ENCODE results near the gene FAM110A.
A peak's percentile ranks its signal among the peaks of the same experiment; 100 is the strongest.
"Not testable (repeated sequence)": the region's sequence is repeated elsewhere in the genome, so short reads cannot be mapped to it uniquely, and the experiment has no call there.

FAM110A gene

GRCh38 chr20:824490-824889, 9.0 kb upstream of the FAM110A start:
- no peak for DNase-seq

- no peak for DNase-seq
These were observed 8.6 kb upstream of the FAM110A start for GRCh38 chr20:824916-825315.

- DNase-seq, result no peak
These were observed 7.6 kb upstream of the FAM110A start for GRCh38 chr20:825710-826421.

GRCh38 chr20:826695-827323, 6.7 kb upstream of the FAM110A start:
- DNase-seq, result no peak

- not testable (repeated sequence) for DNase-seq
These were observed 5.5 kb upstream of the FAM110A start for GRCh38 chr20:827981-828380.

GRCh38 chr20:828987-829386, 4.5 kb upstream of the FAM110A start:
- DNase-seq, result no peak

- no peak for DNase-seq
These were observed 4.0 kb upstream of the FAM110A start for GRCh38 chr20:829551-829950.

- no peak for DNase-seq
These were observed 3.4 kb upstream of the FAM110A start for GRCh38 chr20:830011-830521.

- no peak for DNase-seq
These were observed 2.3 kb upstream of the FAM110A start for GRCh38 chr20:831251-831650.

- no peak for DNase-seq
These were observed 1.6 kb upstream of the FAM110A start for GRCh38 chr20:831956-832355.

GRCh38 chr20:833121-833449, 430 bp upstream of the FAM110A start:
- DNase-seq, result no peak

GRCh38 chr20:834151-834746, 734 bp downstream of the FAM110A start:
- DNase-seq, result no peak

GRCh38 chr20:835608-836045, 2.1 kb downstream of the FAM110A start:
- DNase-seq, result no peak

GRCh38 chr20:836190-836589, 2.7 kb downstream of the FAM110A start:
- DNase-seq, result no peak

- no peak for DNase-seq
These were observed 5.5 kb downstream of the FAM110A start for GRCh38 chr20:839015-839414.

- no peak for DNase-seq
These were observed 6.1 kb downstream of the FAM110A start for GRCh38 chr20:839626-840025.

GRCh38 chr20:840503-840857, 7.0 kb downstream of the FAM110A start:
- DNase-seq, result no peak

GRCh38 chr20:840858-841567, 7.5 kb downstream of the FAM110A start:
- no peak for DNase-seq

- DNase-seq, result no peak
These were observed 8.3 kb downstream of the FAM110A start for GRCh38 chr20:841568-842546.

- DNase-seq, result no peak
These were observed 9.0 kb downstream of the FAM110A start for GRCh38 chr20:842547-842940.

GRCh38 chr20:843912-844311, 10.4 kb downstream of the FAM110A start:
- no peak for DNase-seq

GRCh38 chr20:844473-845225, 11.1 kb downstream of the FAM110A start:
- peak; percentile 94 for DNase-seq

Data from NCI-H1092 treated with DMSO at 0.1 percent for 48 hours (cell line).